ENCODE data around the gene THRB.

THRB gene

GRCh38 chr3:24487325-24488262 lies 7.1 kb downstream of the THRB start:
- DNase-seq (ENCODE audit: low spot score) = no peak

GRCh38 chr3:24485511-24485910 lies 9.1 kb downstream of the THRB start:
- no peak for DNase-seq (ENCODE audit: low spot score)

- DNase-seq (ENCODE audit: low spot score) = no peak
Measured at GRCh38 chr3:24483873-24484272, 10.8 kb downstream of the THRB start.

- no peak for DNase-seq (ENCODE audit: low spot score)
Measured at GRCh38 chr3:24482096-24482705, 12.4 kb downstream of the THRB start.

GRCh38 chr3:24481193-24481592 lies 13.5 kb downstream of the THRB start:
- DNase-seq (ENCODE audit: low spot score) = no peak

- no peak for DNase-seq (ENCODE audit: low spot score)
Measured at GRCh38 chr3:24480497-24480896, 14.2 kb downstream of the THRB start.

GRCh38 chr3:24479816-24480215 lies 14.8 kb downstream of the THRB start:
- no peak for DNase-seq (ENCODE audit: low spot score)

GRCh38 chr3:24476871-24477656 lies 17.6 kb downstream of the THRB start:
- DNase-seq (ENCODE audit: low spot score) = no peak

- peak; percentile 9 for DNase-seq (ENCODE audit: low spot score)
Measured at GRCh38 chr3:24475925-24476324, 18.7 kb downstream of the THRB start.

- DNase-seq (ENCODE audit: low spot score) = no peak
Measured at GRCh38 chr3:24474862-24475261, 19.8 kb downstream of the THRB start.

GRCh38 chr3:24472358-24472757 lies 22.3 kb downstream of the THRB start:
- no peak for DNase-seq (ENCODE audit: low spot score)

GRCh38 chr3:24471486-24471885 lies 23.2 kb downstream of the THRB start:
- DNase-seq (ENCODE audit: low spot score) = no peak

- DNase-seq (ENCODE audit: low spot score) = no peak
Measured at GRCh38 chr3:24470277-24470676, 24.4 kb downstream of the THRB start.

GRCh38 chr3:24464389-24464788 lies 30.3 kb downstream of the THRB start:
- DNase-seq (ENCODE audit: low spot score) = no peak

- DNase-seq (ENCODE audit: low spot score) = no peak
Measured at GRCh38 chr3:24462737-24463136, 31.9 kb downstream of the THRB start.

- DNase-seq (ENCODE audit: low spot score) = no peak
Measured at GRCh38 chr3:24460974-24461373, 33.7 kb downstream of the THRB start.

GRCh38 chr3:24457719-24458118 lies 36.9 kb downstream of the THRB start:
- no peak for DNase-seq (ENCODE audit: low spot score)

- no peak for DNase-seq (ENCODE audit: low spot score)
Measured at GRCh38 chr3:24454856-24455255, 39.8 kb downstream of the THRB start.

- DNase-seq (ENCODE audit: low spot score) = no peak
Measured at GRCh38 chr3:24454393-24454792, 40.3 kb downstream of the THRB start.

GRCh38 chr3:24451461-24452099 lies 43.1 kb downstream of the THRB start:
- DNase-seq (ENCODE audit: low spot score) = no peak

- no peak for DNase-seq (ENCODE audit: low spot score)
Measured at GRCh38 chr3:24450160-24450907, 44.3 kb downstream of the THRB start.

All from AG08395 (cell line).